Panc1 (cell line): ENCODE results near the gene SLC4A4.

ENCODE experiments used
- CTCF ChIP-seq: fragments of 450-650 bp; IDR thresholded peaks from 2 replicates; pipeline ENCODE4 v1.5.1; 2017; ENCODE audit warnings: mild to moderate bottlenecking
- POLR2AphosphoS5 ChIP-seq: IDR thresholded peaks from 2 replicates; pipeline ENCODE4 v1.6.1; 2012; ENCODE audit warnings: mild to moderate bottlenecking, low read depth, low read length, moderate library complexity
- REST ChIP-seq, 2 experiments: IDR thresholded peaks; 2 replicates each; pipeline ENCODE4 v1.6.1; 2011 to 2012; ENCODE audit warnings: low read depth in 2 of 2, control low read depth in 1 of 2, low read length in 1 of 2, mild to moderate bottlenecking in 1 of 2, moderate library complexity in 1 of 2; ENCODE audit not compliant: insufficient read depth in 1 of 2
- SIN3A ChIP-seq: IDR thresholded peaks from 2 replicates; pipeline ENCODE4 v1.6.1; 2012; ENCODE audit warnings: low read depth, mild to moderate bottlenecking, low read length, moderate library complexity, borderline replicate concordance; ENCODE audit not compliant: insufficient read depth
- TCF7L2 ChIP-seq: IDR thresholded peaks from 2 replicates; pipeline ENCODE4 v1.6.1; 2011; ENCODE audit warnings: mild to moderate bottlenecking, low read depth, low read length, inconsistent platforms

GRCh38 chr4:71593311-71593710, 254.5 kb downstream of the SLC4A4 start:
- no peak for TF ChIP-seq CTCF
- TF ChIP-seq TCF7L2 = no peak
- TF ChIP-seq POLR2AphosphoS5 = no peak
- no peak for TF ChIP-seq SIN3A
- TF ChIP-seq REST (IDR thresholded peaks at IDR 0.05; ENCODE audit: insufficient read depth in 1 of 2, low read depth in 2 of 2, low read length in 1 of 2) = no peak
